ENCODE results near the gene PRPF31.
A peak's percentile ranks its signal among the peaks of the same experiment; 100 is the strongest.
"Not testable (repeated sequence)": the region's sequence is repeated elsewhere in the genome, so short reads cannot be mapped to it uniquely, and the experiment has no call there.

PRPF31 gene

GRCh38 chr19:54099190-54099902, 16.2 kb upstream of the PRPF31 start:
- TF ChIP-seq CTCF (IDR thresholded peaks at IDR 0.05; ENCODE audit: low read depth, low read length), result no peak
- H3K27ac ChIP-seq, result no peak overlapping the region
- H3K9me3 ChIP-seq (ENCODE audit: severe bottlenecking), result peaks cover 3% of the 10 kb centered on the region
- peaks cover 29% of the 10 kb centered on the region for H3K27me3 ChIP-seq (ENCODE audit: insufficient read depth, low read depth, severe bottlenecking)
- DNase-seq, result no peak
- H3K36me3 ChIP-seq, result 0 out of 2 replicates have a peak, but pooled peaks cover 2% of the 10 kb centered on the region
- H3K4me3 ChIP-seq (ENCODE audit: low read depth, low read length), result no peak overlapping the region

GRCh38 chr19:54099903-54100255, 15.7 kb upstream of the PRPF31 start:
- H3K4me3 ChIP-seq (ENCODE audit: low read depth, low read length); H3K9me3 ChIP-seq (ENCODE audit: severe bottlenecking); H3K36me3 ChIP-seq; H3K27ac ChIP-seq; DNase-seq: not testable (repeated sequence)
- peaks cover 24% of the 10 kb centered on the region for H3K27me3 ChIP-seq (ENCODE audit: insufficient read depth, low read depth, severe bottlenecking)

DNA sequence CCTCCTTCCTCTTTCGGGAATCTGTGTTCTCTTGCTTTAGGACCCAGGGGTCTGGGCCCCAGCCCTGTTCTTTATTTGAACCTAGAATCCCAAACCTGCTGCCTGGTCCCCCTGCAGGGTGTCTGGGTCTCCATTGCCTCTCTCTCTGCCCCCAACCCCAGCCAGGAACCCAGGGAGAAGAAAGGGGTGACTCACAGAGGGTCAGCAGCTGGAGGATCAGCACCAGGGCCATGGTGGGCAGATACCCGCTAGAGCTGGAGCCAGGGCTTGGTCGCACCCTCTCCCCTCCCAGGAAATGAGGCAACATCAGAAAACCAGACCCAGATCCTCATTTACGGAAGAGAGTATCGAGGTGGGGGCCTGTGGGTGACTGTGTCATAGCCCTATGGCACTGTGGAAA, 15.0 kb upstream of the PRPF31 start, which contains the start of gene OSCAR:
TSS of gene OSCAR (minus strand) at position 243 of the 400 bp plus-strand sequence. CDS start at position 232, 11 bp downstream.
- Histone ChIP-seq H3K27ac (no peak within 1 kb of the TSS), H3K4me3 (ENCODE audit: low read depth, low read length) (no peak within 1 kb of the TSS), H3K27me3 (ENCODE audit: insufficient read depth, low read depth, severe bottlenecking) (peaks cover 17% of the 10 kb centered on the region), H3K36me3 (peaks cover 3% of the 10 kb centered on the region), H3K9me3 (ENCODE audit: severe bottlenecking) (no peaks in the 10 kb centered on the region)
- TF ChIP-seq CTCF (IDR thresholded peaks at IDR 0.05; ENCODE audit: low read depth, low read length), result no peak
- DNase-seq, result no peak

- Histone ChIP-seq H3K27me3 (ENCODE audit: insufficient read depth, low read depth, severe bottlenecking) (peaks cover 4% of the 10 kb centered on the region), H3K9me3 (ENCODE audit: severe bottlenecking) (no peaks in the 10 kb centered on the region), H3K36me3 (peaks cover 20% of the 10 kb centered on the region), H3K27ac (peak within 1 kb of the TSS; percentile 62), H3K4me3 (ENCODE audit: low read depth, low read length) (peak within 1 kb of the TSS; percentile 96)
- peak; percentile 97 for DNase-seq
- TF ChIP-seq CTCF (IDR thresholded peaks at IDR 0.05; ENCODE audit: low read depth, low read length), result no peak
Observed at GRCh38 chr19:54102421-54103169, 13.0 kb upstream of the PRPF31 start, which contains the start of gene NDUFA3. Gene NDUFA3, plus strand, starts transcription at chr19:54102855. Its CDS starts 24 bp downstream, at chr19:54102879.

DNA sequence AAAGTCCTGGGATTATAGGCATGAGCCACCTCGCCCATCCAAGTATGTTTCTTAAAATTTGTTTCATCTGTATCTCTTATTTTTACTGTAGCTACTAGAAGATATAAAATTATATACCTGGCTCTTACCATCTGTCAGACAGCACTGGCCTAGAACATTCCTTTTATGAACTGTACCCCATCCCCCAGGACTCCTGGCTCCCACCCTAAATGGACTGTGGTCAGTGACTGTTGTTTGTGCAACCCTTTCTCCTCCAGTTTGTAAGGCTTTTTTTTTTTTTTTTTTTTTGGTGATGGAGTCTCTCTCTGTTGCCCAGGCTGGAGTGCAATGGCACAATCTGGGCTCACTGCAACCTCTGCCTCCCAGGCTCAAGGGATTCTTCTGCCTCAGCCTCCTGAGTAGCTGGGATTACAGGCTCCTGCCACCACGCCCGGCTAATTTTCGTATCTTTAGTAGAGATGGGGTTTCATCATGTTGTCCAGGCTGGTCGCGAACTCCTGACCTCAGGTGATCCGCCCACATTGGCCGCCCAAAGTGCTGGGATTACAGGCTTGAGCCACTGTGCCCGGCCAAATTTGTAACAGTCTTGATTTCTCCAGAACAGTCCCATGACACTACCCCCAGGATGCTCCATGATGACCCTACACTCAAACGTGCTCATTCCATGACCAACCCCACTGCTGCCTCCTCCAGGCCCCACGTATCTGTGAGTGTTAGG, 10.4 kb upstream of the PRPF31 start:
- H3K4me3 ChIP-seq (ENCODE audit: low read depth, low read length), result no peak overlapping the region

More for the DNA sequence above, 10.4 kb upstream of the PRPF31 start:
- no peak for DNase-seq
- H3K27me3 ChIP-seq (ENCODE audit: insufficient read depth, low read depth, severe bottlenecking), result no peaks in the 10 kb centered on the region
- H3K36me3 ChIP-seq, result peaks cover 40% of the 10 kb centered on the region
- no peaks in the 10 kb centered on the region for H3K9me3 ChIP-seq (ENCODE audit: severe bottlenecking)
- TF ChIP-seq CTCF (IDR thresholded peaks at IDR 0.05; ENCODE audit: low read depth, low read length), result no peak
- no peak overlapping the region for H3K27ac ChIP-seq
